GM18498 (cell line): ENCODE measurements around the gene VEZF1.
A peak's percentile ranks its signal among the peaks of the same experiment; 100 is the strongest.

Experiments
- ATAC-seq: cut with Tn5 transposase; IDR thresholded peaks from one replicate; pipeline ENCODE4 v1.9.1; 2021; ENCODE audit warnings: mild to moderate bottlenecking, moderate library complexity; ENCODE audit not compliant: unreplicated experiment

Gene VEZF1

GRCh38 chr17:57954397-57955182, 33.5 kb downstream of the VEZF1 start:
- no peak for ATAC-seq

DNA sequence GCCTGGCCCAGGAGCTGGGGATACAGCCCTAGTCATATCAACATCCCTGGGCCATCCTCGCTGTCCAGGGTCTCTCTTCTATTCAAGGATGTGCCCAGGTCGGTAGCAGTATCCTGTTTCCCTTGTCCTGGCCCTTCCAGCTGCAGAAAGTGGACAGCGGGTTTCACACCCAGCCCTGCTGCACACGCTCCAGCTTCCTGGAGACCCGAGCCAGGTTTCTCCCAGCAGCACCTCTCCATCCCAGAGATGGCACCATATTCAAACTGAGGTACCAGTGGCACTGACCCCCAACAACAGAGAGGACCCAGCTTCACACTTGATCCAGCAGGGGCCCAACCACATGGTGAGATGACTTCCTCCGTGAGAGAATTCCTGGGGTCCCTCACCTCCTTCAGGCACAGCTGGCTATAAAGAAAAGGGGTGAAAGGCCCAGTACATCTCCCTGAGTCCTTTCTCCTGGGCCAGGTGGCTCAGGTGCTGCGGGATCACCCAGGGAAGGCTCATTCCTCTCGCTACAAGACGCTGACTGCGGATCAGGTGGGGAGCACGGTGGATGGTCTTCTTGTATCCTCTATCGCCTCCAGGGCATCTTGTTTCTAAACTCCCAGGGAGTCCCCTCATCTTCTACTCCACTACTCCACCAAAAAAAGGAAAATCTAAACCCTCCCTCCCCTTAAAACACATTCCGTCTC, 34.2 kb downstream of the VEZF1 start:
- no peak for ATAC-seq

- ATAC-seq: no peak
These were observed 34.8 kb downstream of the VEZF1 start for GRCh38 chr17:57953219-57953618.

GRCh38 chr17:57949649-57950048, 38.4 kb downstream of the VEZF1 start:
- no peak for ATAC-seq

- ATAC-seq: no peak
These were observed 39.3 kb downstream of the VEZF1 start for GRCh38 chr17:57948555-57949420.

- no peak for ATAC-seq
These were observed 39.9 kb downstream of the VEZF1 start for GRCh38 chr17:57948169-57948554.

- ATAC-seq: no peak
These were observed 40.7 kb downstream of the VEZF1 start for GRCh38 chr17:57947369-57947768.

DNA sequence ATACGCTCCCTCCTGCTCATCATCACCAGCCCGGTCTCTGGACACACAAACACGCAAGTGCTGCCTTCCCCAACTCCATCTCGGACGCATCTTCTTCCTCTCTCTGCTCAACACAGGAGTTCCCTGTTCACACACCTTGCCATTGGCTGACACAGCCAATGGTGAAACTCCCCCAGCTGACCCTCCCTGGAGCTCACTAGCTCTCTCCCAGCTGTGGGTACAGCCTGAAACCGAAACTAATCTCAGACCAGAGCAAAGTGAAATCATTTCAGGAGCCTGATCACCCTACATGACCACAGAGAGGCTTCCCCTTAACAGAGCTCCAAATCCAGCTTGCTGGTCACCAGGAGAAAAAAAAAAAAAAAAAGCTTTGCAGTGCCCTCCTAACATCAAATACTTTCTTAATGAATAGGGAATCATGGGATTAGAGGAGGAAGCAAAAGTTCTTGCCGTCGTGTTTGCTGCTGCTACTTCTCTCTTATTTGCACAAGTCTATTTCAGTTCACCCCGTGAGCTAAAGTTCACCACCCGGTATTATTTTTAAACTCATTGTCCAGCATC, 41.2 kb downstream of the VEZF1 start:
- ATAC-seq: peak; percentile 86

DNA sequence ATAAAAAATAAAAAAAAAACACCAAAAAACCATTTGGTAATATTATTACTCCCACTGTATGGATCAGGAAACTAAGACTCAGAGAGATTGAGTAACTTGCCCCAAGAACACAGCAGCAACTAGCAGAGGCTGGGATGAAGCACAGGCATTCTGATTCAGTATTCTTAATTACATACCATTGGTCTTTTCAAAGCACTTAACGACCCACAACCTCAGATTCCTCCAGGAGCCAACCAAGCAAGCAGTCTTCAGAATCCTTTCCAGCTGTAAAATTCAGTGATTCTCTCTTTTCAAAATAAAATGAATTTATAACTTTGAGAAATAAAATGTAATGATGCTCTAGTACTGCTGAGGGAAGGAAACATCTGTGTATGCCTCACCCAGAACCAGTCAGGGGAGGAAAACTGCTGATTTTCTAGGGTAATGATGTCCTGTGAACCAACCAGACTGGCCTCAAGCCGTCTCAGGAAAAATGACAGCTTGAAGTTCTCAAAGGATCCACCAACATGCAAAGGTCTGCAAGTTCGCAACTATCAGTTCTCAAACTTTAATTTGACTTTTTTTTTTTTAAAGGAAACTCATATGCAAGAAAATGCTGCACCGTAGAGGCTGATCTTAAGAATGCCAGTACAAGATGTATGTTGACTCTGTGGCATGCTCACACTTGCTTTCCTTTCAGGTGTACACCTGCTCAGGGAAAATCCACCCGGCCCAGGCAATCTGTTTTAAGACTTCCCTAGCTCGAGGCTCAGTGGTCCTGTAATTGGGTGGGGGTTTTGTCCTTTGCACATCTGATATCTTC, 41.9 kb downstream of the VEZF1 start:
- peak; percentile 24 for ATAC-seq

- no peak for ATAC-seq
These were observed 43.1 kb downstream of the VEZF1 start for GRCh38 chr17:57944908-57945307.

DNA sequence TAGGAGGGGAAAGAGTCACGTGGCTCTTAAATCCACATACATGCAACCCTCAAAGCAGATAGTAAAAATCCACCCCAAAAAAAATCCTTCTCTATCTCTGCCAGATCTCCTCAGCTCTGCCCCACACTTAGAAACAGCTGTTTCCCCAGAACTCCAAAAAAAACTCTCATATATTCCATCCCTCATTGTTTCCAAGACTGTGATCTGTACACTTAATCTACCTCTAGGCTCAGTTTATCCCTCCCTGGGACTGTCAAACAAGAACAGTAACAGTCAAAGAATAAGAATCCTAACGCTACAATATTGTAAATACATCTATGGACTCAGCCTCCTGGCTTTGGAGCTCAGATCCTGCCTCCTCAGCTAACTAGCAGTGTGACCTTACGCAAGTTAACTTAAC, 44.4 kb downstream of the VEZF1 start:
- no peak for ATAC-seq

GRCh38 chr17:57943140-57943539, 44.9 kb downstream of the VEZF1 start:
- no peak for ATAC-seq

- ATAC-seq: no peak
These were observed 46.4 kb downstream of the VEZF1 start for GRCh38 chr17:57941384-57942370.

DNA sequence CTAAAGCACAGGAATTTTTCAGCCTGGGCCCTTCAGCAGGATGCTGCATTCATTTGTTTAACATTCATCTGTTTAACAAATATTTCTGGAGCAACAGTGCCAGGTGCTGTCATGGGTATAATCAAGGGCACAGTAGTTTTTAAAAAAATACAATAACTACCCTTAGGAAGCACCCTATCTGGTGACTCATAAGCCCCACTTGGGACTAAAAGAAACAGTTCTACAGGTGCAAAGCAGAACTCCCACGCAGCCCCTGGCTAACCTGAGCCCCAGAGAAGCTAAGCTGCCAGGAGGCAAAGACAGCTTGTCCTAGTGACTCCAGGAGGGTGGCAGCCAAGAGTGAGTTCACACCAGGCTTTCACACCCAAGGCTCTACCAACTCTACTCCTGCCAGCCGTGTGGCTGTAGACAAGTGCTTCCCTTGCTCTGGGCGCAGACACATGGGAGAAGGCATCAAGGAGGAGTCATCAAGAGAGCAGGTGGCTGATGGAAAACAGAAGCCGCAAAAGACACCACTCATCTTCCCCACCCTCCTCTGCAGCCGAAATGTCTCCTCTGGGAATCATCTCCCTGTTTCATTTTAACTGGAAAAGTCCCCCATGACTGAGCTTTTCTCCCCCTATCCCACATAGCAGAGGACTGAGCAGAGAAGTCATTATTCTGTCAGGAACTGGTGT, 47.3 kb downstream of the VEZF1 start:
- no peak for ATAC-seq

GRCh38 chr17:57940231-57940630, 47.8 kb downstream of the VEZF1 start:
- ATAC-seq: no peak

DNA sequence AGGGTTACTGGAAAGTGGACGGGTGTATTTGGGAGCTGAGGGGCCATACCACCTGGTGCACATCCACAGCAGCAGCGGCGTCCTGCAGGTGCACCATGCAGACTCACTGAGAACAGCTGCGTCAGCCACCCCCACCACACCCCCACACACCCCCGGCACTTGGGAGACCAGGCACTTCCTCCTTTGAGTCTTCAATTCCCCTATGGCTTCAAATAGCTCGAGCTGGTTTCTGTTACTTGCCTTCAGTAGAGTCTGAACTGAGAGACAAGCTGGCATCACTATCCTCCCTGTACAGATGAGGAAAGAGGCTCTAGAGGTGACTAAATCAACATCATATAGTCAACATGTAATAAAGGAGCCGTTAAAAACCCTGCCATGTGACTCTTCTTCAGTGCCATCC, 48.3 kb downstream of the VEZF1 start:
- peak; percentile 80 for ATAC-seq

GRCh38 chr17:57938061-57938502, 50.0 kb downstream of the VEZF1 start:
- ATAC-seq: no peak

- no peak for ATAC-seq
These were observed 50.6 kb downstream of the VEZF1 start for GRCh38 chr17:57937492-57937891.
